GM19372 (cell line): ENCODE data around the gene FBP2.
"Not testable (repeated sequence)": the region's sequence is repeated elsewhere in the genome, so short reads cannot be mapped to it uniquely, and the experiment has no call there.

Experiments used
- ATAC-seq: cut with Tn5 transposase; IDR thresholded peaks from one replicate; pipeline ENCODE4 v1.9.1; 2021; ENCODE audit warnings: mild to moderate bottlenecking, low read depth, moderate library complexity; ENCODE audit not compliant: unreplicated experiment

Gene FBP2

DNA sequence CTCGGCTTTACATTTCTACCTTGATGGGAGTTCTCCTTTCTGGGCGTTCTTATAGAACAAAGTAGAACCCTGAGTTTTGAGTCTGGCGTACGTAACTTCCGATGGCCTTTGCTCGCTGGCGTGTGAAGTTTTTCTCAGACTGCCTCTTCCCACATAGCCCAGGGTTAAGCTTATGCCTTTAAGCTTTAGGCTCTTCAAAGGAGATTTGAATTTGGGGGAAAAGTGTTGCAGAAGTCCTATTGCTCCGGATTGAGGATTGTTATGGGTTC, 13.7 kb upstream of the FBP2 start:
- ATAC-seq = no peak

DNA sequence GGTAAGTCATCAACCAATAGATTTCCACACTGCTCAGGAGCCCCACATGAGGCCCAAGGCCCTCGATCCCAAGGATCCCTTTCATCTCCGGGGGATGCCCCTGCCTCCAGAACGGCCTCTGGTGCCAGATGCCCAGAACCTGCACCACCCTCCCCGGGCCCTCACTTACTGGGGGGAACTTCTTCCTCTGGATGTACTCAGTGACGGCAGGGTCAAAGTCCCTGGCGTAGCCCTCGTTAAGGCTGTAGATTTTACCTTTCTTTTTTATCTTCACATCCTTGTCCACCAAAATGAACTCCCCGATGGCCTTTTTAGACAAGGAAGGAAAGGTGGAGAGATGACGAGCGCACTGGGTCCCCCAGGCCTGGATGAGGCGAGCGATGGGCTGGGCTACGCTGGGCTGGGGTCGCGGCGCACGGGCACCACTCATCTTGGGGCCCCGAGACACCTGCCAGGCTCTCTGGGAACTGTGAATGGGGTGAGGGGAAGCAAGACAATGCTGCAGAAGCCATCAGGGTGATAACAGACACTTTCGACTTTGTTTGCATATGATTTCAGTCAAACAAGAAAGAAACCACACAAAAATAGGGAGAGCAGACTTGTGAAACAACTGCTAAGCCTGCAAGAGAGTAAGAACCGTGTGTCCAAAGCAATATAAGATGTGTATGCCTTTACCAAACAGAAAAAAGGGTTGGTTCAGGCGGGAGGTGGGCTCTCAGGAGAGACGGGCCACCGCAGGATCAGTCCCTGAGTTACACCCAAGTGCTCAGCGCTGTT, 13.2 kb upstream of the FBP2 start:
- no peak for ATAC-seq

DNA sequence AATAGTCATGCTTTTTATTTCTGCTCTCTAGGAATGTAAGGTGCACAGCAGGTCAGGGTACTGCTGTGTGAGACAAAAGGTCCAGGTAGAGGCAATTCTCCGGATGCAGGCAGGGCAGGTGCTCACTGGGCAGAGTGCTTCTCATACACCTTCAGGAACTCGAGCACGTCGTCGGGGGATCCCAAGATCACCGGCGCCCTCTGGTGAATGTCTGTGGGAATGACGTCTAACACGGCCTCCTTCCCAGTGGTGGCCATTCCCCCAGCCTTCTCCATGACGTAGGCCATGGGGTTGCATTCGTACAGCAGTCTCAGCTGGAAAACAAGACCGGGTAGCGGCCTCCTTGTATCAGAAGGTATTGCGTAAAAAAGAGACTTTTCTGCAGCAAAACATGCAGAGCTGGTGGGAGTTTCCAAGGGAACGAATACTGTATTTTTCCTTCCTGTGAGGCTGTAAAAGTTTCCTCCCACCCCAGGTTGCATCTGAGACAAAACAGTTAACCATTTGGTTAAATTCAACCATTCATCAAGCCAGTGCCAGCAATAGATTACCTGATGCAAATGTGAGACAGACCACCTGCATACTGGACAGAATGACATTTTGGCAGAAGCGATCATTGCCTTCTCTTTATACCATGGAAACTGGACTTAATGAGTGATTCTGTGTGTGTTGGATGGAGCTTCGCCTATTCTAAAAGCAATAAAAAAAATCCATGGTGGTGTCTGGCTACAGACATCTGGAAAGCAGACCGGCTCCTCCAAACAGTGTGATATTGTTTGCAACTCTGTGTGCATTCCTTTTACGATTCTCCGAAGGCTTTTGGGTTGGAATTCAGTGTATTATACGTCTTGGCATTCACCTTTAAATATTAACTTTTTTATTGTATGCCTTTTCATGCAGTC, 9.9 kb upstream of the FBP2 start:
- ATAC-seq = peak; percentile 67

DNA sequence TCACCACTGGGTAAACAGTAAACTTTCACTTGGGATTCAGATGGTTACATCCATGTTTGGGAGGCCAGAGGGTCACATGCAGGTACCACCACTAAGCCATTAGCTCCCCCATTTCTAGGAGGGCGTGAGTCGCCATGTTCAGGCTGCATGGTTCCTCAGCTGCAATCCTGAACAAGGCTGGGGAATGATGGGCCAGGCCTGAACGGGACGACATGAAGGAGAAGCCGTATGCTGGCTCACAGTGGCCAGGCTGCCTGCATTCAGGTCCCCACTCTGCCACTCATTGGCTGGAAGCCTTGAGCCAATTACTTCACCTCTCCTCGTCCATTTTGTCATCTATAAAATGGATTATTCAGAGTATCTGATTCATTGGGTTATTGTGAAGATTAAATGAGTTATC, 9.0 kb upstream of the FBP2 start:
- ATAC-seq = no peak

DNA sequence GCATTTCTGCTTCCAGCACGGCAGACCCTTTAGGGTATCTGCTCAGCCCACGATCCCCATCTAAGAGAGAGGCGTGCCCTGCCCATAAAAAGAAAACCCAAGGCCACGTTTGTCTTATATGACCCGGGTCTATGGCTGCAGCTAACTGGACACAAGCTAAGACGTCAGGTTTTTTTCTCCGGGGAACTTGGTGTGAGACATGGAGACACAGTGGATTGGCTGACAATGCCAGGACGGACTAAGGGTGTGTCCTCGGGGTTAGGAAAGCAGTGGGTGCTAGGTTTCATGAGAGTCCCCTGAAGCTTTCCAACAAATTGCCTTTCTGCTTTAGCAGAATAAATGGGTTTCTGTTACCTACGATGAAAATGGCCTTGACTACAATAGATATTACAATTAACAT, 7.1 kb upstream of the FBP2 start:
- ATAC-seq = no peak

DNA sequence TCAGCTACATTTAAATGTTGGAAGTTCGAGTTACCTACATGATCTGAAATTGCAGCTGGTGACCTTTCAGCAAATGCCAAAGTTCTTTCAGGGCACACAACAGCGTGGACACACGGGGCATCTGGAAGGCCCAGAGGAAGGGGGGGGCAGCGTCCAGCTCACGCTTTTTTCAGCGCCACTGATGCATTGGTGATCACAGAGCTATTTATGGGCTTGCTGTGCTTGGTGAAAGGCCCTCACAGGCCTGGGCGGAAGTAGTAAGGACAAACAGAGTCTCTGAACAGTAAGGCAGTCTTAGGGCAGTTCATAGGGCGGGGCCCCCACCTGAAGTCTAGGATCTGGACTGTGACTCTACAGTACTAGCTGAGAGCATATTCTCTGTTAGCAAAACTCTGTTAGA, 6.6 kb upstream of the FBP2 start:
- ATAC-seq = no peak

DNA sequence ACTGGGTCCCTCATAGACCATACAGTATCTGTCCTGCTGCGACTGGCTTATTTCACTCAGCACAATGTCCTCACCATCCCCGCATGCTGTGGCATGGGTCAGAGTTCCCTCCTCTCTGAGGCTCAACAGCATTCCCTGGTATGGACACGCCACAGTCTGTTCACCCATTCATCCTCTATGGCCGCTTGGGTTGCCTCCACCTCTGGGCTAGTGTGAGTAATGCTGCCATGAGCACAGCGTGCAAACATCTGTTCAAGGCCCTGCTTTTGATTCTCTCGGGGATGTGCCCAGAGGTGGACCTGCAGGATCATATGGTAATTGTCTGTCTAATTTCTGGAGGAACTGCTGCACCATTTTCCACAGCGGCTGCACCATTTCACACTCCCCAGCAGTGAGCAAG, 5.5 kb upstream of the FBP2 start:
- ATAC-seq = no peak

DNA sequence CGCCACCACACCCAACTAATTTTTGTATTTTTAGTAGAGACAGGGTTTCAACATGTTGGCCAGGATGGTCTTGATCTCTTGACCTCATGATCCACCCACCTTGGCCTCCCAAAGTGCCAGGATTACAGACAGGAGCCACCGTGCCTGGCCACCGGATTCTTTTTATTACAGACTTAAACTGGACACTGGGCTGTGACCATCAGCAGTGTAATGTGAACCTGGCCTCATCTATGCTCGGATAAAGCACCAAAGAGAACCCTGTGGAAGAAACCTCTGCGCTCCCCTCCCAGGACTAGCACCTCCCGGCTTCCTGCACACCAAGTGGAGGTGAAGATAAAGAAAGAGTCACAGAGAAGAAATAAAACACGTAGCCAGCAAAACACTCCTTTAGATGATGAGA, 941 bp downstream of the FBP2 start:
- ATAC-seq = not testable (repeated sequence)

DNA sequence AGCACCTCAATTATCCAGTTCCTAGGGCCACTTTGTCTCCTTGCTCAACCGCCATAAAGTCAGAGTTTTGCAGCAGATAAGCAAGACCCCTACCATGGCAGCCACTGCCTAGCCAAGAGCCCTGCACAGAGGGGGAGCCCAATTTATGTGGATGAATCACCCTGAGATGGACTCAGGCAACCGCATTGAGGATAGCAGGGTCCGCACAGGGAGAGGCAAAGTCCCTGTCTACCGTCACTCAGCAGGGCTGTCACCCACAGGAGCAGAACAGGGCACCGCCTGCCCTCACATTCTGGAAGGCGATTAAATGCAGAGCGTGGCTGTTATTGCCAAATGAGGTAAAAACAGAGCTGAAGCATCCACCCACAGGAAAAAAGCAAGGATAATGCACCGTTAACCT, 1.7 kb downstream of the FBP2 start:
- no peak for ATAC-seq

DNA sequence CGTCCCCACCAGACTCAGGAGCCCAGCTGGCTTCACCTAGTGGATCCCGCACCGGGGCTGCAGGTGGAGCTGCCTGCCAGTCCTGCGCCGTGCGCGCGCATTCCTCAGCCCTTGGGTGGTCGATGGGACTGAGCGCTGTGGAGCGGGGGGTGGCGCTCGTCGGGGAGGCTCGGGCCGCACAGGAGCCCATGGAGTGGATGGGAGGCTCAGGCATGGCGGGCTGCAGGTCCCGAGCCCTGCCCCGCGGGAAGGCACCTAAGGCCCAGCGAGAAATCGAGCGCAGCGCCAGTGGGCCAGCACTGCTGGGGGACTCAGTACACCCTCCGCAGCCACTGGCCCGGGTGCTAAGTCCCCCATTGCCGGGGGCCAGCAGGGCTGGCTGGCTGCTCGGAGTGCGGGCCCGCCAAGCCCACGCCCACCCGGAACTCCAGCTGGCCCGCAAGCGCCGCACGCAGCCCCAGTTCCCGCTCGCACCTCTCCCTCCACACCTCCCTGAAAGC, 2.5 kb downstream of the FBP2 start:
- not testable (repeated sequence) for ATAC-seq

DNA sequence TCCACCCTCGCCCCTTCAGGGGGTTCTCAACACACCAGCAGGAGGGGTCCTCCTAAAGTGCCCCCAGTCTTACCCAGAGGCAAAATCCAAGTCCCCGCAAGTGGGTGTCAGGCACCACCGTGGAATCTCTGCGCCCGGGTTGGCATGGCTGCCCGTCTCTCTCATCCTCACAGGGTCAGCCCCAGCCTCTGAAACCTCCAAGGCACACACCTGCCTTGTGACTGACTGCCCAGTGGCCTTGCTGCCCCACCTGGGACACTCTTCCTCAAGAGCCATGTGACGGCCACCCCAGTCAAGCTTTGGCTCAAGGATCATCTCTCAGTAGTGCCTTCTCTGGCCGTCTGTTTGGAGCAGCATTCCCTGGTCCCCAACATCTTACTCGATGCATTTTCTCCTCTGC, 4.9 kb downstream of the FBP2 start:
- no peak for ATAC-seq

DNA sequence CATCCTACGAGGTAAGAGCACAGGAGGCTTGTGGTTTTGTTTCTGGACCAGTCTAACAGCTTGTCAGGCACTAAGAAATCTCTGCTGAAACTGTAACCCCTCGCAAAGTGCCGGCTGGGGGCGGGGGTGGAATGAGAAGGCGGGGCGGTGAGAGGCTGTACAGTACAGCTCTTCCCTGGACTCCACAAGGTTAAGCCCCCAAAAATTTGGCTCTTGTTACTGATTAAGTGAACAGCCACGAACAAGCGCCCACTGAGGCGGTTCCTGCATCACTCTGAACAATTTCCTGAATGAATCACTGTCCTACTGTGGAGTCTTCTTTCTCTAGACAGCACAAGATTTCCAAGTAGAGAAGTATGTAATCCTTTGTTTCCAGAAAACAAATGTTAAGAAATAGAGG, 6.8 kb downstream of the FBP2 start:
- no peak for ATAC-seq

DNA sequence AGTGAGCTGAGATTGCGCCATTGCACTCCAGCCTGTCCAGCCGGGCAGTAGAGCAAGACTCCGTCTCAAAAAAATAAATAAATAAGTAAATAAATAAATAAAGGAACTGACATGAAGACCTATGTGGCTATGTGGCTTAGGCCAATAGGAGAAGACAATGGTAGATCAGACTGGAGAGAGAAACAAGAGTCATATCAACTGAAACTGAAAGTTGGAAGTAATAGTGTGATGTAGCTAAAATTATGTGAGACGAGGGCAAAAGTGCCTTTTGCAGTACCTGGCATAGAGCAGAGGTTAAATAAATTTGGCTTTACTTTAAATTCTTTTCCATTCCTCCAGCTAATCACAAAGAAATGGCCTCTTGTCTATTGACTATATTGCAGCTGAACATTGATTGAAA, 7.3 kb downstream of the FBP2 start:
- ATAC-seq = no peak

DNA sequence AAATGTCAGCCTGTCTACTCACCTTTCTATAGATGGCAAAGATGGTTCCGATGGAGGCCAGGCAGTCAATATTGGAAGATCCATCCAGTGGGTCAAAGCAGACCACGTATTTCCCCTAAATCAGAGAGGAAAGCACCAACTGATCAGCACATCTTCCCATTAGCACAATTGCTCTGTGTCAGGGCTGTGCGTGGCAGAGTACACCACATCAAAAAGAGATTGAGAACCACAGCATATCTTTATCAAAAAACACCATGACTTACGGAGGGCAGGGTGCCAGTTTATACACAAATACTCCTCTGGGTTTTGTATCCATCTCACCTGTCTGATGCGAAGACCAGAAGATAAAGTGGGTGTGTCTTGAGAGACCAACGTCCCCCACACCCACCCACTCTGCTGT, 9.1 kb downstream of the FBP2 start:
- no peak for ATAC-seq

DNA sequence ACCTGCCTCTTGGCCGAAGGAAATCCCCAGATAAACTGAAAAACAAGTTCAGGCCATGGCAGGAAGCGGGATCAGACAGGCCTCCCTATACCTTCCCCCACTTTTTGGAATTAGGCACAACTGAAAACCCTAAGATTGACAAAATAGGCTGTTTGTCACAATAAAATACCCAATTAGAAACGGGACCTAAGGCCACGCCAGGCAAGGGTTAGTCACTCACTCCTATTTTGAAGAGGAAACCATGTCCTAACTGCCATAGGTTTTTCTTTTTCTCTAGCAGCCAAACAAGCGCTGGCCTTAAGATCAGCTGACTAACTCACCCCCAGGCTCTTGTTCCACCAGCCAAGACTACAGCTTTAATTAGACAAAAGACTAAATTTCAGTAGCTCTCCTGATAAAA, 11.9 kb downstream of the FBP2 start:
- no peak for ATAC-seq

DNA sequence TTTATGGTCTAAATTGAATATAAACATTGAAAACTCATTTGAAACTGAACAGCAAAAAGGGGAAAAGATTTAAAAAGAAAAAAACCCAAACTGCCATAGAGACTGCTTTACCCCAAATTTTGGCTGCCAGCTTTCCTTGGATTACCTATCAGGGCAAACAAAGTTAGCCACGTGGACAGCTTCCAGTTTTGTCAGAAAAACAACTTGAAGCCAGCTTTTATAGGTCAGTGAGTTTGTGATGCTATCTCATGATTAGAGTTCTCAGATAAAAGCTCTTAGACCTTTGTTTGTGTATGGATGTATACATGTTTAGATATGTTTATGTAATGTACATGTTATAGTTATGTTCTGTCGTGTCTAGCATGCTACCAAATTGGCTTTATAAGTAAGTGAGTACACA, 16.1 kb downstream of the FBP2 start:
- no peak for ATAC-seq

DNA sequence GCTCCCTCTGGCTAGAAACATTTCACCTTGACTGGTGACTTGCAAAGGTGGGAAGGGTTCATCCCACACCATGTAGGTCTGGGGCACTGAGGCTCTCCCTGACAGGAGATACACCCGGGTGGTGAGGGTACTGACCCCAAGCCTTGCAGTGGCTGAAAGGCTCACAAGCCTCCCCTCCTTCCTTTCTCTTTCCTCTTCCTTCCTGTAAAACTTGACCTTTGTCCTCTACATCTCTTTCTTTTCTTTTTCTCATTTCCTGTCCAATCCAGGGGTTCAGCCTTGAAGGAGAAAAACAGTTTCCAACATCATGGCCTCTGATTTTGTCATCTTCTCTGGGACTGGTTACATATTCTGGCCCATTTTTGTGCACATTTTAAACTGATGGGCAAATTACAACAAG, 16.6 kb downstream of the FBP2 start:
- no peak for ATAC-seq

DNA sequence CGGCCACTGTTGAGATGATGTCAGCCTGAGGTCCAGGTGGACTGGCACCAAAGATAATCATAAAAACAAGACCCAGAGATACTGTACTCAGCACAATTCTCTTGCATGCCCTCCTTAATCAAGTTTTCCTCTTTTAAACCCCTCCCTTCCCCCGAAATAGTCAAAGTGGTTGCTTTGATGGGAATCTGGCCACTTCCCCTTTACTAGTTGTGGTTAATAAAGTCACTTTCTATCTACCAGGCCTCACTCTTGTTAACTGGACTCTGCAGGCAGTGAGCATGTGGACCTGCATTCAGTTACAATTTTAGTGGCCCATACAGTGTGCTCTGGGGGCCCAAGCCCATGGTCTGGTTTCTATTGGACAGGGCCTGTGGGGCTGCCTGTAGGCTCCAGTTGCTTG, 17.5 kb downstream of the FBP2 start:
- no peak for ATAC-seq

DNA sequence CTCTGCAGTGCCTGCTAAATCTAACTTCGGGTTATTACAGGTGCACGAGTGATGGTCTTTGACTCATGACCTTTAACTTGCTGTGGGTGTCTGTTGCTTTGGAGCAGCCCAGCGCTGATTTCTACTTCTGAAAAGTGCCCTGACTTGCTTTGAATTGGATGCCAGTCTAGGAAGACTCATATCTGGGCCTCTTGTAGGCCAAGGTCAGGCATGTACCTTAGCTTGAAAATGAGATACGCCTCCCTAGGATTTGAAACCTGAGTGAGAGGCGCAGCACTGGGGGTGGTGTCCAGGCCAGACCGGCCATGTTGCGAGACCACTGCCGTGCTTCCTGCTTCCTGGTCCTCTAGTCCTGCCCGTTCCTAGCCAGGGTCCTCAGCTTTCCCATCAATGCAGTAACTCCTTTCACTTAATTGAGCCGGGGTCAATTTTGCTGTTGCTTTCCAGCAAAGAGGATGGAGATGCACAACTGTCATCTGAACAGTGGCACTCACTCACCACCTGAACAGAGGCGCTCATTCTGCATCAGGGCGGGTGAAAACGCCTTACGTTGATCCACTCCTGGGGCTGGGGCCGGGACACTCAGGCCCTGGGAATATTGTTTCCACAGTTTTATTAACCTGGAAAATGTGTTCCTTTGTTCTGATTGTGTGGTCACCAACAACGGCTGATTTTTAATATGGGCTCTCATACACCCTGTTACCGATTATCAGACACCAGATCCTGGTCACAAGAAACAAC, 24.5 kb downstream of the FBP2 start:
- no peak for ATAC-seq

DNA sequence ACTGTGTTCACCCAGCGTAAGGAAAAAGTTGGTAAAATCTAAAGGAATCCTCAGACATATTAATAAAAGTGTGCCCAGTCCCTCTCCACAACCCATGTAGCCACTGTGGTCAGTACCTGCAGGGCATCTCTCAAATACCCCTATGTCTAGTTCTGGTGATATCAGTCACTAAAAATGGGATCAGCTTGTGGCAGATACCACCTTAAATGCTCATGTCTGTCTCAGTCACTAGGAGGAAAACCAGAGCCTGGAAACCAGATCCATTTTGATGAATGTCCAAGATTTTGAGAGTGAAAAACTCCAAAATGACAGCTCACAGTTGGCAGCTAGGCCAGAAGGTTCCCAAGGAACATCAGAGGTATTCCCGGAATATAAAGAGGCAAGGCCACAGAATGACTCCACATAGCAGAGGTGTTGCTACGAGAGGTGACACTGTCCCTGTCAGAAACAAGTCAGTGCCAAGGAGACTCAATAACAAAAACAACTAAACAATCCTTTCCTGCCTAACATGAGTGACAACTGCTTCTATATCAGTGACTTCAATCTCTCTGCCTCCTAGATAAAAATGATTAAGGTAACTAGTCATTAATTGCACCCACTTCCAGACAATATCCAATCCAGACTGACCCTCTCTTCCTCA, 25.3 kb downstream of the FBP2 start:
- ATAC-seq = no peak

DNA sequence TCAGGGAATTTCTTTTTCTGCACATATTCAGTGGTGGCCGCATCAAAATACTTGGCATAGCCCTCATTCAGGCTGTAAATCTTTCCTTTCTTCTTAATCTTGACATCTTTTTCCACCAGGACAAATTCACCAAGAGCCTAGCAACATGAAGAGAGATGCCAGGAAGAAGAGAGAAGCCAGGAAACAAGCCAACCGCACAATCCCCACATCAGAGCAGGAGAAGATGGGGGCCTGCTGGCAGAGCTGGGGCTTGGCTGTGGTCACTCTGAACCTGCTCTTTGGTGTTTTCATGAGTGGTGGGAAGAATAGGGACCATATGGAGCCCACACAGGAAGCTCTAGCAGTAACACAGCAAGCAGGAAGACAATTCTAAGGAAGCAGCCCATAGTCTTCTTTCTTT, 26.4 kb downstream of the FBP2 start:
- no peak for ATAC-seq
